DND-41 (cell line): ENCODE data around the gene SGK1.

Source experiments
- EZH2 ChIP-seq: IDR thresholded peaks from 3 replicates; pipeline ENCODE4 v1.6.1; 2012; ENCODE audit warnings: borderline replicate concordance, low read depth, mild to moderate bottlenecking, moderate library complexity, low read length, inconsistent platforms; ENCODE audit not compliant: severe bottlenecking
- TF ChIP-seq, protein P1 (sequence below): IDR thresholded peaks from 2 replicates; pipeline ENCODE4 v1.5.1; 2012; ENCODE audit warnings: borderline replicate concordance, low read length, moderate library complexity, mild to moderate bottlenecking; ENCODE audit not compliant: poor library complexity, severe bottlenecking; ENCODE audit errors: extremely low read depth

DNA sequence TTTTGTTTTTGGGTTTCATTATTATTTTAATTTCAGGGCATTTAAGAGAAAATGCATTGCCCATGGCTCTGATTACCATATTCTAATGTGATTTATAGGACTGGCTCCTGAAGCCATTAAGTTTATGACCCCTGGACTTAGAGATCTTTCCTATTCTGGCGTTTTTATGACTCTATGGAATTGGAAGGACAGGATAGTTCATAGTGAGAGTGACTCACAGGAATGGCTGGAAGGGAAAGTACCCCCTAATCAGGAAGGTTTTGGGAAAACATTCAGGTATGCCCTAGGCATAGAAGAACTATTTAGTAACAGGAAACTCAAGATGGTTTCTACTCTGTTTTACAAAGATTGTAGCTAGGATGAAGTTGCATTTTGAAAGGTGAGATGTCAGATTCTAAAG is 156.9 kb downstream of the SGK1 start:
- TF ChIP-seq, protein P1, sequence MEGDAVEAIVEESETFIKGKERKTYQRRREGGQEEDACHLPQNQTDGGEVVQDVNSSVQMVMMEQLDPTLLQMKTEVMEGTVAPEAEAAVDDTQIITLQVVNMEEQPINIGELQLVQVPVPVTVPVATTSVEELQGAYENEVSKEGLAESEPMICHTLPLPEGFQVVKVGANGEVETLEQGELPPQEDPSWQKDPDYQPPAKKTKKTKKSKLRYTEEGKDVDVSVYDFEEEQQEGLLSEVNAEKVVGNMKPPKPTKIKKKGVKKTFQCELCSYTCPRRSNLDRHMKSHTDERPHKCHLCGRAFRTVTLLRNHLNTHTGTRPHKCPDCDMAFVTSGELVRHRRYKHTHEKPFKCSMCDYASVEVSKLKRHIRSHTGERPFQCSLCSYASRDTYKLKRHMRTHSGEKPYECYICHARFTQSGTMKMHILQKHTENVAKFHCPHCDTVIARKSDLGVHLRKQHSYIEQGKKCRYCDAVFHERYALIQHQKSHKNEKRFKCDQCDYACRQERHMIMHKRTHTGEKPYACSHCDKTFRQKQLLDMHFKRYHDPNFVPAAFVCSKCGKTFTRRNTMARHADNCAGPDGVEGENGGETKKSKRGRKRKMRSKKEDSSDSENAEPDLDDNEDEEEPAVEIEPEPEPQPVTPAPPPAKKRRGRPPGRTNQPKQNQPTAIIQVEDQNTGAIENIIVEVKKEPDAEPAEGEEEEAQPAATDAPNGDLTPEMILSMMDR: no peak
- TF ChIP-seq EZH2: no peak
